MM.1S (cell line): ENCODE measurements around the gene MYBPHL.

ENCODE experiments used
- EZH2 ChIP-seq: fragments of 300-600 bp; sonication (generic); optimal IDR thresholded peaks from 2 replicates; pipeline ENCODE3; 2017; ENCODE audit warnings: low read depth, mild to moderate bottlenecking, antibody characterized with exemption, low read length, mixed read lengths
- EZH2phosphoT487 ChIP-seq: fragments of 300-600 bp; sonication (generic); IDR thresholded peaks from 2 replicates; pipeline ENCODE4 v1.6.1; 2018; ENCODE audit warnings: antibody characterized with exemption, low read length
- TF ChIP-seq, protein P1 (sequence below): fragments of 300-600 bp; sonication (generic); IDR thresholded peaks from 2 replicates; pipeline ENCODE4 v1.5.1; 2016; ENCODE audit warnings: antibody characterized with exemption, low read length, mixed read lengths

DNA sequence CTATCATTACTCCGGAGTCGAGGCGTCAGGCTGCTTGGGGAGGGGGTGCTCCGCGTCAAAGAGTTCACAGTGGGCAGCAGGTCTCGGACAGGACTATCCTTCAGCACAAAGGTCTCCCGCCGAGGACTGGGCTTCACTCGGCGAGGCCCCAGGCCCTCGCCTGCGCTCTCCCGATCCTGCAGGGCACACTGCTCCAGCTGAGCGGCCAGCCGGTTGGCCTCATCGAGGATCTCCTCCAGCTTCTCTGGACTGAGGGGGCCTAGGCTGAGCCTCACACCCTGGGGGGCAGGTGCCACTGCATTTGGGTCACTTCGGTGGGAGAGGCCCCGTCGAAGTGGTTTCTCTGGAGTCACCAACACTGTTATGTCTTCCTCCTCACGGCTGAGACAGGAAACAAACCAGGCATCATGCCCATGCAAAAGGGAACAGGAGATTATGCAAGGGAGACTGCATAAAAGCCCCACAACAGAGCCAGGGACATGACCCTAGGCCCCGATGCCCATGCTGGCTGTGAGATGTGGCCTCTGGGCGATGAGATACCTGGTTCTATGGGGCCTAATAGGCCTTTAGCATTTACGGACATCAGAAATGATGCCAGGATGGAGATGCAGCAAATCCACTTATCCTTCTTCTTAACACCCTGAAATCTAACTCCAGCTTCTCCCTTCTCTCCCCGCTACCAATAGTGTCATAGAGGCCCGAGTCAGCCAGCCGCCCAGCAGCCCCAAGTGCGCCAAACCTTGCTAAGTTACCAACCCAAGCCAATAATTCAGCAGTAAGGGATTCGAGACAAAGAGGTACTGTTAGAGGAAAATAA lies 24.9 kb downstream of the MYBPHL start:
- TF ChIP-seq, protein P1, sequence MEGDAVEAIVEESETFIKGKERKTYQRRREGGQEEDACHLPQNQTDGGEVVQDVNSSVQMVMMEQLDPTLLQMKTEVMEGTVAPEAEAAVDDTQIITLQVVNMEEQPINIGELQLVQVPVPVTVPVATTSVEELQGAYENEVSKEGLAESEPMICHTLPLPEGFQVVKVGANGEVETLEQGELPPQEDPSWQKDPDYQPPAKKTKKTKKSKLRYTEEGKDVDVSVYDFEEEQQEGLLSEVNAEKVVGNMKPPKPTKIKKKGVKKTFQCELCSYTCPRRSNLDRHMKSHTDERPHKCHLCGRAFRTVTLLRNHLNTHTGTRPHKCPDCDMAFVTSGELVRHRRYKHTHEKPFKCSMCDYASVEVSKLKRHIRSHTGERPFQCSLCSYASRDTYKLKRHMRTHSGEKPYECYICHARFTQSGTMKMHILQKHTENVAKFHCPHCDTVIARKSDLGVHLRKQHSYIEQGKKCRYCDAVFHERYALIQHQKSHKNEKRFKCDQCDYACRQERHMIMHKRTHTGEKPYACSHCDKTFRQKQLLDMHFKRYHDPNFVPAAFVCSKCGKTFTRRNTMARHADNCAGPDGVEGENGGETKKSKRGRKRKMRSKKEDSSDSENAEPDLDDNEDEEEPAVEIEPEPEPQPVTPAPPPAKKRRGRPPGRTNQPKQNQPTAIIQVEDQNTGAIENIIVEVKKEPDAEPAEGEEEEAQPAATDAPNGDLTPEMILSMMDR: no peak
- TF ChIP-seq EZH2: no peak
- no peak for TF ChIP-seq EZH2phosphoT487
